Transverse colon (tissue), 4 donors: Measurements from ENCODE around the gene ELANE. TPM values are rescaled to one million over a fixed set of nuclear protein-coding genes. Genes with fewer than 3 reads are reported as not detected.

ENCODE experiments used
- DNase-seq: peaks from one replicate; pipeline ENCODE4 v3.0.0-alpha.2; 2019
- H3K27ac ChIP-seq, 4 donors: fragments of 200-600 bp; sonication (generic); 2 replicates each; pipeline ENCODE4 v1.5.1; 2016 to 2018; ENCODE audit warnings: inconsistent platforms in 4 of 4
- H3K27me3 ChIP-seq: fragments of 200-600 bp; sonication (generic); 2 replicates; pipeline ENCODE4 v1.5.1; 2017; ENCODE audit warnings: inconsistent platforms
- H3K36me3 ChIP-seq, 4 donors: fragments of 200-600 bp; sonication (generic); 2 replicates each; pipeline ENCODE4 v1.5.1; 2017 to 2019; ENCODE audit warnings: inconsistent platforms in 4 of 4
- H3K4me1 ChIP-seq, 4 donors: fragments of 200-600 bp; sonication (generic); 2 replicates each; pipeline ENCODE4 v1.5.1; 2017 to 2020; ENCODE audit warnings: inconsistent platforms in 4 of 4
- H3K4me3 ChIP-seq, 4 donors: fragments of 200-600 bp; sonication (generic); 1 replicate in 1 of 4; 2 replicates in 3 of 4; pipeline versions ENCODE4 v1.5.1 to v1.6.1; 2017 to 2019; ENCODE audit warnings: inconsistent platforms in 4 of 4
- H3K9me3 ChIP-seq, 2 donors: fragments of 200-600 bp; sonication (generic); 2 replicates each; pipeline ENCODE4 v1.5.1; 2017 to 2019; ENCODE audit warnings: inconsistent platforms in 2 of 2
- CTCF ChIP-seq, 5 experiments: fragments of 200-600 bp in 3 of 5; fragments of 450-650 bp in 2 of 5; sonication (generic) in 3 of 5; IDR thresholded peaks; 1 replicate in 2 of 5; 2 replicates in 3 of 5; pipeline ENCODE4 v1.5.1; 2016 to 2017; ENCODE audit warnings: antibody characterized with exemption in 5 of 5, inconsistent platforms in 3 of 5, mild to moderate bottlenecking in 2 of 5, moderate library complexity in 1 of 5
- EP300 ChIP-seq: sonication (generic); formaldehyde crosslinking; IDR thresholded peaks from one replicate; pipeline ENCODE4 v1.6.1; 2017; ENCODE audit warnings: antibody characterized with exemption, low read depth
- POLR2A ChIP-seq: fragments of 450-650 bp; IDR thresholded peaks from one replicate; pipeline ENCODE4 v1.6.1; 2016; ENCODE audit warnings: antibody characterized with exemption, mild to moderate bottlenecking, moderate library complexity
- POLR2AphosphoS5 ChIP-seq, 3 donors: sonication (generic); formaldehyde crosslinking; IDR thresholded peaks; one replicate each; pipeline ENCODE4 v1.6.1; 2016; ENCODE audit warnings: antibody characterized with exemption in 3 of 3
- WGBS, 2 donors: methylation state at CpG; one replicate each; pipeline ENCODE4 v1.1.5; 2018; ENCODE audit warnings: low coverage in 1 of 2; 5-methylcytosine and 5-hydroxymethylcytosine counted together
- in situ Hi-C, 4 donors: fragments of 200-750 bp; cut with MboI; loops; one replicate each; pipeline versions ENCODE4 v1.15.0 to v1.15.1; 2017; ENCODE audit warnings: low sequenced_read_pairs in 3 of 4, low pct_ligation_motif_present in 1 of 4, low pct_unique_long_range_greater_than_20kb in 1 of 4
- intact Hi-C: fragments of 100-400 bp; cut with DNase I; formaldehyde crosslinking; loops from one replicate; pipeline ENCODE4 v1.15.1; 2023; ENCODE audit warnings: low total_unique reads
- total RNA-seq, 4 donors: library from RNA; depleted of rRNA; stranded (reverse); fragments of >200 nt; gene quantifications; one replicate each; pipeline ENCODE4 v1.1.0, GENCODE V29; 2016

ELANE gene
- total RNA-seq, 4 donors from 2014 or later: 0.79 to 2.2 TPM; not detected in 2

GRCh38 chr19:861141-861755, 9.1 kb downstream of the ELANE start:
- intact Hi-C loops (loop anchor here (5.0 kb wide), 1 partner anchor 56 kb away; the partner anchor contains the start of gene KISS1R), in situ Hi-C loops (loop anchor here in 1 of 4 donors (25.0 kb wide), 1 partner anchor 126 kb away; the partner anchor contains the start of gene WDR18)
- Histone ChIP-seq H3K36me3 (no peaks in the 10 kb centered on the region), H3K4me1 (peaks cover 6 to 46% (median 41%) of the 10 kb centered on the region in 4 donors), H3K27ac (peak overlapping the region in 2 of 4 donors; percentile 20 to 62), H3K4me3 (peak overlapping the region in 2 of 4 donors; percentile 39 to 45), H3K9me3 (no peaks in the 10 kb centered on the region), H3K27me3 (peaks cover 37% of the 10 kb centered on the region)
- TF ChIP-seq POLR2AphosphoS5 (IDR thresholded peaks at IDR 0.05) (no peak), POLR2A (no peak), CTCF (IDR thresholded peaks at IDR 0.05) (no peak), EP300 (no peak)
- DNase-seq: no peak
- 51% methylated on average over 22 of the region's 35 CpGs; no CpG with 5 or more reads in 1 of the 2 donors for WGBS, 2 donors

- in situ Hi-C loops: loop anchor here in 1 of 4 donors (25.0 kb wide), 1 partner anchor 125 kb away; the partner anchor contains the start of gene WDR18
- H3K36me3 ChIP-seq: no peaks in the 10 kb centered on the region
- no peak for TF ChIP-seq POLR2A
- TF ChIP-seq CTCF (IDR thresholded peaks at IDR 0.05): peak in 2 of 5 experiments; percentile 14 to 19
- H3K9me3 ChIP-seq: no peaks in the 10 kb centered on the region
- intact Hi-C loops: loop anchor here (5.0 kb wide), 1 partner anchor 55 kb away; the partner anchor contains the start of gene KISS1R
- peak overlapping the region in 2 of 4 donors; percentile 20 to 39 for H3K27ac ChIP-seq
- DNase-seq: peak; percentile 66
- peaks cover 6 to 46% (median 41%) of the 10 kb centered on the region in 4 donors for H3K4me1 ChIP-seq
- peak overlapping the region in 1 of 4 donors; percentile 22 for H3K4me3 ChIP-seq
- H3K27me3 ChIP-seq: peaks cover 37% of the 10 kb centered on the region
- 14 to 47% methylated on average over 4 to 35 of the region's 60 CpGs for WGBS, 2 donors
These were observed 9.9 kb downstream of the ELANE start for GRCh38 chr19:861756-862580.

GRCh38 chr19:862581-863314, 10.6 kb downstream of the ELANE start:
- TF ChIP-seq CTCF (IDR thresholded peaks at IDR 0.05): no peak
- TF ChIP-seq POLR2A: peak; percentile 8
- H3K27me3 ChIP-seq: peaks cover 37% of the 10 kb centered on the region
- 13% methylated on average over 48 of the region's 48 CpGs; no CpG with 5 or more reads in 1 of the 2 donors for WGBS, 2 donors
- peaks cover 0 to 2% (median 0%) of the 10 kb centered on the region in 4 donors for H3K36me3 ChIP-seq
- intact Hi-C loops (loop anchor here (5.0 kb wide), 1 partner anchor 55 kb away; the partner anchor contains the start of gene KISS1R), in situ Hi-C loops (loop anchor here in 1 of 4 donors (25.0 kb wide), 1 partner anchor 125 kb away; the partner anchor contains the start of gene WDR18)
- H3K4me1 ChIP-seq: peaks cover 6 to 46% (median 41%) of the 10 kb centered on the region in 4 donors
- no peaks in the 10 kb centered on the region for H3K9me3 ChIP-seq
- peak overlapping the region in 2 of 4 donors; percentile 46 to 55 for H3K27ac ChIP-seq
- peak; percentile 76 for DNase-seq
- peak overlapping the region in 1 of 4 donors; percentile 22 for H3K4me3 ChIP-seq
